Smooth muscle cell (in vitro differentiated cells): ENCODE data around the gene TNFRSF6B. TPM values are rescaled to one million over a fixed set of nuclear protein-coding genes. Genes with fewer than 3 reads are reported as not detected.

ENCODE experiments used
- DNase-seq: peaks from one replicate; lab custom pipeline; 2025; ENCODE audit not compliant: unreplicated experiment; lab: John Stamatoyannopoulos, UW
- H2AFZ ChIP-seq: fragments of 200-600 bp; sonication (generic); 2 replicates; pipeline ENCODE4 v1.6.0; 2016; ENCODE audit warnings: antibody characterized with exemption, low read depth, mild to moderate bottlenecking
- H3F3A ChIP-seq: fragments of 200-600 bp; sonication (generic); 2 replicates; pipeline ENCODE4 v1.6.0; 2017; ENCODE audit warnings: antibody characterized with exemption, low read depth
- H3K27ac ChIP-seq: fragments of 200-600 bp; sonication (generic); 2 replicates; pipeline ENCODE4 v1.5.1; 2016; ENCODE audit warnings: low read depth, mild to moderate bottlenecking
- H3K27me3 ChIP-seq: fragments of 200-600 bp; sonication (generic); 2 replicates; pipeline ENCODE4 v1.6.1; 2016; ENCODE audit warnings: low read depth, mild to moderate bottlenecking
- H3K36me3 ChIP-seq: fragments of 200-600 bp; sonication (generic); 2 replicates; pipeline ENCODE4 v1.5.1; 2016; ENCODE audit warnings: low read depth
- H3K4me1 ChIP-seq: fragments of 200-600 bp; sonication (generic); 2 replicates; pipeline ENCODE4 v1.5.1; 2016; ENCODE audit warnings: low read depth
- H3K4me2 ChIP-seq: fragments of 200-600 bp; sonication (generic); 2 replicates; pipeline ENCODE4 v1.6.0; 2016; ENCODE audit warnings: mild to moderate bottlenecking
- H3K4me3 ChIP-seq: fragments of 200-600 bp; sonication (generic); 2 replicates; pipeline ENCODE4 v1.5.1; 2016; ENCODE audit warnings: mild to moderate bottlenecking
- H3K79me2 ChIP-seq: fragments of 200-600 bp; sonication (generic); 2 replicates; pipeline ENCODE4 v1.6.0; 2016; ENCODE audit warnings: low read depth, mild to moderate bottlenecking
- H3K9ac ChIP-seq: fragments of 200-600 bp; sonication (generic); 2 replicates; pipeline ENCODE4 v1.6.0; 2016; ENCODE audit warnings: low read depth
- H3K9me3 ChIP-seq: fragments of 200-600 bp; sonication (generic); replicated peaks from 2 replicates; pipeline ENCODE4 v1.5.1; 2016; ENCODE audit warnings: low read depth
- H4K20me1 ChIP-seq: fragments of 200-600 bp; sonication (generic); 2 replicates; pipeline ENCODE4 v1.6.0; 2016; ENCODE audit warnings: low read depth
- CTCF ChIP-seq: fragments of 200-600 bp; sonication (generic); IDR thresholded peaks from 2 replicates; pipeline ENCODE4 v1.5.1; 2017; ENCODE audit warnings: borderline replicate concordance, mild to moderate bottlenecking, antibody characterized with exemption; ENCODE audit not compliant: insufficient read depth, poor library complexity, severe bottlenecking
- WGBS: methylation state at CpG from one replicate; pipeline ENCODE4 v1.1.7; 2016; ENCODE audit warnings: low lambda C conversion rate; 5-methylcytosine and 5-hydroxymethylcytosine counted together
- polyA plus RNA-seq: library from polyadenylated mRNA; unstranded; fragments of >200 nt; fragmentation: Nextera tagmentation; extraction: Ambion mirVana; gene quantifications from 2 replicates; pipeline ENCODE4 v1.2.1, GENCODE V29; 2016
- total RNA-seq: library from RNA; depleted of rRNA; stranded (reverse); fragments of >200 nt; gene quantifications from 2 replicates; pipeline ENCODE4 v1.2.3, GENCODE V29; 2014

Gene TNFRSF6B
- total and polyA plus RNA-seq, 2 experiments from 2014 or later = 13.1 to 17.1 TPM

- no peak for TF ChIP-seq CTCF
- DNase-seq = no peak
- WGBS = 21% methylated on average over 15 of the region's 26 CpGs
- Histone ChIP-seq H3K9ac (no peak overlapping the region), H3K27ac (peak overlapping the region; percentile 11), H3K4me2 (peak overlapping the region; percentile 96), H2AFZ (no peak overlapping the region), H3K9me3 (no peaks in the 10 kb centered on the region), H3F3A (peaks cover 24% of the 10 kb centered on the region), H3K4me1 (peaks cover 30% of the 10 kb centered on the region), H3K4me3 (peak overlapping the region; percentile 58), H3K27me3 (no peaks in the 10 kb centered on the region), H4K20me1 (peaks cover 49% of the 10 kb centered on the region), H3K36me3 (no peaks in the 10 kb centered on the region), H3K79me2 (no peaks in the 10 kb centered on the region)
Observed at GRCh38 chr20:63738687-63739129, 42.3 kb downstream of the TNFRSF6B start.

DNA sequence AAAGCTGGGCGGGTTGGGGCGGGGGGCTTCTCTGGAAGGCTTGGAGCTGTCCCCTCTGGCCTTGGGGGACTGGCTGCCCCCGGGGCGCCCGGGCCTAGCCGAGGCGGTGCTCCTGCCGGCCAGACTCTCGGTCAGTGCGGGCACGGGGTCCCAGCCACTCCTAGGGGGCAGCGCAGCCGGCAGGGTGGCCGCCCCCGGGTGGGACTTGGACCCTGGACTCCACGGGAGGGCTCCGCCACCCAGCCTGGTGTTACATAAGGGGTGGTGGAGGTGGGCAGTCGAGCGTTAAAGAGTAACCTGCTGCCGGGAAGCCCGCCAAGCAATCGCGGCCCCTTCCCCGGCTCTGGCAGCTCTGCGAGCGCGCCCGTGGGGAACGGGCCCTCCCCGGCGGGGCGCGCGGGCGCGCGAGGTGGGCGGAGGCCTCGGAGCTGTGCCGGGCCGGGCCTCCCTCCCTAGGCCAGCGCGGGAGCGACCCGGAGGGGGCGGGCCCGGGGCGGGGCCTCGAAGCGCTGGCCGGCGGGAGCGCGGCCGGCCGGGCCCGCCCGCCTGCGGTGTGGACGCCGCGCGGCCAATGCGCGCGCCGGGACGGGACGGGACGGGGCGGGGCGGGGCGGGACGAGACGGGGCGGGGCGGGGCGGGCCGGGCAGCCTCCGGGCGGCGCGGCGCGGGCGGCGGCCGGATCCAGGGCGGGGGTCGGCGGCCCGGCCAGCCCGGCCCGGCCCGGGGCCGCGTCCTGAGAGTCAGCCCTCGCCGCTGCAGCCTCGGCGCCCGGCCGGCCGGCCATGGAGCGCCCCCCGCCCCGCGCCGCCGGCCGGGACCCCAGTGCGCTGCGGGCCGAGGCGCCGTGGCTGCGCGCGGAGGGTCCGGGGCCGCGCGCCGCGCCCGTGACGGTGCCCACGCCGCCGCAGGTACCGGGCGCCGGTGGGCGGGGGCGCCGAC lies 42.9 kb downstream of the TNFRSF6B start, which contains the start of gene SLC2A4RG:
Gene SLC2A4RG, plus strand, starts transcription at position 647 of the 940 bp plus-strand sequence. Its CDS starts 137 bp downstream, at position 784.
- Histone ChIP-seq H3K27ac (peak within 1 kb of the TSS; percentile 60), H3F3A (peaks cover 24% of the 10 kb centered on the region), H3K9ac (peak within 1 kb of the TSS; percentile 66), H3K4me2 (peak within 1 kb of the TSS; percentile 96), H3K27me3 (no peaks in the 10 kb centered on the region), H3K36me3 (no peaks in the 10 kb centered on the region), H3K4me1 (peaks cover 30% of the 10 kb centered on the region), H4K20me1 (peaks cover 42% of the 10 kb centered on the region), H2AFZ (no peak within 1 kb of the TSS), H3K79me2 (no peaks in the 10 kb centered on the region), H3K9me3 (no peaks in the 10 kb centered on the region), H3K4me3 (peak within 1 kb of the TSS; percentile 83)
- TF ChIP-seq CTCF = no peak
- no peak for DNase-seq
- 2% methylated on average over 48 of the region's 136 CpGs for WGBS

GRCh38 chr20:63740070-63740626 lies 43.7 kb downstream of the TNFRSF6B start:
- no peak for DNase-seq
- Histone ChIP-seq H4K20me1 (peaks cover 34% of the 10 kb centered on the region), H3K4me3 (peak overlapping the region; percentile 83), H3K27me3 (no peaks in the 10 kb centered on the region), H3K4me2 (peak overlapping the region; percentile 87), H3K79me2 (no peaks in the 10 kb centered on the region), H3K36me3 (no peaks in the 10 kb centered on the region), H2AFZ (no peak overlapping the region), H3K27ac (peak overlapping the region; percentile 60), H3K9me3 (no peaks in the 10 kb centered on the region), H3F3A (peaks cover 27% of the 10 kb centered on the region), H3K4me1 (peaks cover 30% of the 10 kb centered on the region), H3K9ac (peak overlapping the region; percentile 66)
- 2% methylated on average over 39 of the region's 80 CpGs for WGBS
- TF ChIP-seq CTCF = no peak
